H1 (cell line): ENCODE results near the gene ENTREP3. TPM values are rescaled to one million over a fixed set of nuclear protein-coding genes. Genes with fewer than 3 reads are reported as not detected.
A peak's percentile ranks its signal among the peaks of the same experiment; 100 is the strongest.

Source experiments
- ASH2L ChIP-seq: fragments of 200-600, 300-600 bp; sonication (generic); IDR thresholded peaks from one replicate; pipeline ENCODE4 v1.7.1; 2017; ENCODE audit warnings: low read length
- ATF3 ChIP-seq: IDR thresholded peaks from 2 replicates; pipeline ENCODE4 v1.6.1; 2011; ENCODE audit warnings: low read depth, mild to moderate bottlenecking, low read length; ENCODE audit not compliant: insufficient read depth
- BACH1 ChIP-seq: IDR thresholded peaks from 2 replicates; pipeline ENCODE4 v1.6.1; 2012; ENCODE audit warnings: low read length, improper control_type of control experiment
- BRCA1 ChIP-seq: IDR thresholded peaks from 2 replicates; pipeline ENCODE4 v1.6.1; 2012; ENCODE audit warnings: low read depth, low read length, improper control_type of control experiment
- CBX8 ChIP-seq: fragments of 300-800, 300-1000 bp; sonication (generic); IDR thresholded peaks from 2 replicates; pipeline ENCODE4 v1.7.1; 2016; ENCODE audit warnings: low read depth, low read length, borderline replicate concordance
- EGR1 ChIP-seq: IDR thresholded peaks from 2 replicates; pipeline ENCODE4 v1.6.1; 2011; ENCODE audit warnings: low read depth, low read length, borderline replicate concordance
- JUN ChIP-seq: IDR thresholded peaks from 2 replicates; pipeline ENCODE4 v1.6.1; 2011; ENCODE audit warnings: low read depth, mild to moderate bottlenecking, improper control_type of control experiment, low read length
- JUND ChIP-seq: IDR thresholded peaks from 2 replicates; pipeline ENCODE4 v1.6.1; 2011; ENCODE audit warnings: mild to moderate bottlenecking, improper control_type of control experiment, low read length
- KDM4A ChIP-seq: IDR thresholded peaks from one replicate; pipeline ENCODE4 v1.7.1; 2012; ENCODE audit warnings: low read depth, mild to moderate bottlenecking, moderate library complexity, low read length, inconsistent platforms; ENCODE audit not compliant: severe bottlenecking
- NANOG ChIP-seq: IDR thresholded peaks from 2 replicates; pipeline ENCODE4 v1.6.1; 2011; ENCODE audit warnings: low read length, low read depth, mild to moderate bottlenecking, inconsistent platforms; ENCODE audit not compliant: insufficient read depth, poor library complexity, severe bottlenecking
- POU5F1 ChIP-seq: IDR thresholded peaks from 2 replicates; pipeline ENCODE4 v1.6.1; 2011; ENCODE audit warnings: low read depth, mild to moderate bottlenecking, low read length, moderate library complexity
- RBBP5 ChIP-seq: IDR thresholded peaks from 2 replicates; pipeline ENCODE4 v1.7.1; 2012; ENCODE audit warnings: low read depth, mild to moderate bottlenecking, inconsistent platforms, low read length, moderate library complexity, borderline replicate concordance
- SAP30 ChIP-seq: fragments of 300-600 bp; sonication (generic); IDR thresholded peaks from 2 replicates; pipeline ENCODE4 v1.7.1; 2012; ENCODE audit warnings: low read length, moderate library complexity, mild to moderate bottlenecking, inconsistent platforms; ENCODE audit not compliant: insufficient read depth, insufficient replicate concordance
- SIN3A ChIP-seq, 2 experiments: IDR thresholded peaks in 1 of 2; conservative IDR thresholded peaks in 1 of 2; 2 replicates each; pipeline ENCODE4 v1.6.1; 2011 to 2012; ENCODE audit warnings: low read length in 2 of 2, improper control_type of control experiment in 1 of 2, low read depth in 1 of 2, mild to moderate bottlenecking in 1 of 2
- SIRT6 ChIP-seq: IDR thresholded peaks from one replicate; pipeline ENCODE4 v1.7.1; 2012; ENCODE audit warnings: low read length, inconsistent platforms
- SP1 ChIP-seq: IDR thresholded peaks from 2 replicates; pipeline ENCODE4 v1.6.1; 2011; ENCODE audit warnings: low read depth, low read length
- TAF7 ChIP-seq: optimal IDR thresholded peaks from 2 replicates; pipeline ENCODE3; 2011; ENCODE audit warnings: low read depth, mild to moderate bottlenecking, inconsistent platforms, low read length, moderate library complexity, borderline replicate concordance
- TCF12 ChIP-seq: IDR thresholded peaks from 2 replicates; pipeline ENCODE4 v1.6.1; 2011; ENCODE audit warnings: low read depth, mild to moderate bottlenecking, low read length
- TEAD4 ChIP-seq: IDR thresholded peaks from 2 replicates; pipeline ENCODE4 v1.6.1; 2012; ENCODE audit warnings: low read depth, low read length, inconsistent platforms, mixed read lengths
- USF2 ChIP-seq: IDR thresholded peaks from 2 replicates; pipeline ENCODE4 v1.6.1; 2011; ENCODE audit warnings: low read length, improper control_type of control experiment
- YY1 ChIP-seq: IDR thresholded peaks from 2 replicates; pipeline ENCODE4 v1.6.1; 2011; ENCODE audit warnings: low read depth, mild to moderate bottlenecking, low read length
- polyA plus RNA-seq, 7 experiments: library from polyadenylated mRNA; depleted of rRNA in 3 of 7; stranded (reverse) in 5 of 7; unstranded in 2 of 7; fragments of >200 nt in 5 of 7; fragments of 200-250 nt in 2 of 7; gene quantifications; 1 replicate in 5 of 7; 2 replicates in 1 of 7; 4 replicates in 1 of 7; pipeline versions ENCODE4 v1.2.1 to v1.2.3, GENCODE V29; 2011 to 2013; ENCODE audit warnings: missing spikeins in 2 of 7, mixed read lengths in 2 of 7
- total RNA-seq: library from RNA; stranded (reverse); fragmentation: NEBNext Ultra II Directional; extraction: Animal tissue kit (Norgen Biotek cat#: 25700); gene quantifications from 2 replicates; pipeline ENCODE4 v1.2.1, GENCODE V29; 2021

ENTREP3 gene
- total and polyA plus RNA-seq, 2 of the 8 experiments (the other 6 are each of a cell fraction or from before 2014, with no cell fraction given) = 22.8 to 52.2 TPM

- TF ChIP-seq KDM4A (peak; percentile 99), TEAD4 (no peak), BACH1 (no peak), EGR1 (peak; percentile 6; the same call in 1 of the 2 replicates), POU5F1 (no peak), SAP30 (no peak), RBBP5 (peak; percentile 89), TAF7 (no peak), JUN (no peak), SIN3A (conservative IDR thresholded peaks at IDR 0.05 in 1 of 2, IDR thresholded peaks at IDR 0.05 in 1 of 2; ENCODE audit: low read depth in 1 of 2, low read length in 2 of 2) (peak in 1 of 2 experiments; percentile 47; a peak in 1 of 4 replicates), TCF12 (no peak), BRCA1 (no peak), ASH2L (peak; percentile 98), CBX8 (no peak), SIRT6 (no peak), ATF3 (no peak), USF2 (no peak), NANOG (no peak), JUND (no peak), SP1 (no peak), YY1 (0 out of 2 replicates have a peak, but pooled peaks have one; percentile 51)
- TF ChIP-seq, all 59 proteins: peak for 11
These were observed 40.1 kb upstream of the ENTREP3 start (continued) for GRCh38 chr1:155295183-155295941.
